ENCODE measurements around the gene ZNF469. TPM values are rescaled to one million over a fixed set of nuclear protein-coding genes. Genes with fewer than 3 reads are reported as not detected.

The ZNF469 gene, protein sequence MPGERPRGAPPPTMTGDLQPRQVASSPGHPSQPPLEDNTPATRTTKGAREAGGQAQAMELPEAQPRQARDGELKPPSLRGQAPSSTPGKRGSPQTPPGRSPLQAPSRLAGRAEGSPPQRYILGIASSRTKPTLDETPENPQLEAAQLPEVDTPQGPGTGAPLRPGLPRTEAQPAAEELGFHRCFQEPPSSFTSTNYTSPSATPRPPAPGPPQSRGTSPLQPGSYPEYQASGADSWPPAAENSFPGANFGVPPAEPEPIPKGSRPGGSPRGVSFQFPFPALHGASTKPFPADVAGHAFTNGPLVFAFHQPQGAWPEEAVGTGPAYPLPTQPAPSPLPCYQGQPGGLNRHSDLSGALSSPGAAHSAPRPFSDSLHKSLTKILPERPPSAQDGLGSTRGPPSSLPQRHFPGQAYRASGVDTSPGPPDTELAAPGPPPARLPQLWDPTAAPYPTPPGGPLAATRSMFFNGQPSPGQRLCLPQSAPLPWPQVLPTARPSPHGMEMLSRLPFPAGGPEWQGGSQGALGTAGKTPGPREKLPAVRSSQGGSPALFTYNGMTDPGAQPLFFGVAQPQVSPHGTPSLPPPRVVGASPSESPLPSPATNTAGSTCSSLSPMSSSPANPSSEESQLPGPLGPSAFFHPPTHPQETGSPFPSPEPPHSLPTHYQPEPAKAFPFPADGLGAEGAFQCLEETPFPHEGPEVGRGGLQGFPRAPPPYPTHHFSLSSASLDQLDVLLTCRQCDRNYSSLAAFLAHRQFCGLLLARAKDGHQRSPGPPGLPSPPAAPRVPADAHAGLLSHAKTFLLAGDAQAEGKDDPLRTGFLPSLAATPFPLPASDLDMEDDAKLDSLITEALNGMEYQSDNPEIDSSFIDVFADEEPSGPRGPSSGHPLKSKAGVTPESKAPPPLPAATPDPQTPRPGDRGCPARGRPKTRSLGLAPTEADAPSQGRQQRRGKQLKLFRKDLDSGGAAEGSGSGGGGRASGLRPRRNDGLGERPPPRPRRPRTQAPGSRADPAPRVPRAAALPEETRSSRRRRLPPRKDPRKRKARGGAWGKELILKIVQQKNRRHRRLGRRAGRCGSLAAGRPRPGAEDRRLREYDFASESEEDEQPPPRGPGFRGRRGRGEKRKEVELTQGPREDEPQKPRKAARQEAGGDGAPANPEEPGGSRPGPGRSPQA (N-terminal part only)
- total RNA-seq (2016; rRNA removed; fragmentation: Illumina TruSeq; extraction: Trizol) (not detected in 2 replicates), polyA plus RNA-seq (2011; rRNA removed) (not detected in 2 replicates), polyA minus RNA-seq (2011; rRNA and poly(A)+ RNA removed; ENCODE audit: low replicate concordance) (not detected in 2 replicates), Bru-seq, nascent RNA (percentile 7 among the genes with signal in this experiment), BruChase-seq, experiment 1, labeled RNA remaining after a 6-hour chase (not detected), BruChase-seq, experiment 2, labeled RNA remaining after a 2-hour chase (percentile 7 among the genes with signal in this experiment)
- total RNA-seq (2016; cell fraction: cytosol; rRNA removed; fragmentation: Illumina TruSeq; extraction: Trizol; ENCODE audit: low read depth) = not detected in 2 replicates
- total RNA-seq (2016; cell fraction: insoluble cytoplasmic fraction; rRNA removed; fragmentation: Illumina TruSeq; extraction: Trizol) = not detected in 2 replicates
- total RNA-seq (2016; cell fraction: membrane; rRNA removed; fragmentation: Illumina TruSeq; extraction: Trizol) = not detected in 2 replicates
- total RNA-seq (2016; cell fraction: nucleus; rRNA removed; fragmentation: Illumina TruSeq; extraction: Trizol) = not detected in 2 replicates
- not detected in 2 replicates for polyA plus RNA-seq (2011; cell fraction: cytosol; rRNA removed)
- polyA plus RNA-seq (2011; cell fraction: nucleus; rRNA removed) = 0.02 TPM in 1 of 2 replicates, not detected in the other
- polyA plus RNA-seq (2012) = not detected in 2 replicates
- not detected in 2 replicates for polyA plus RNA-seq (2016; cell fraction: cytosol; fragmentation: Illumina TruSeq; extraction: Trizol; ENCODE audit: low read depth)
- not detected in 2 replicates for polyA plus RNA-seq (2016; cell fraction: insoluble cytoplasmic fraction; fragmentation: Illumina TruSeq; extraction: Trizol; ENCODE audit: low read depth)
- polyA plus RNA-seq (2016; cell fraction: membrane; fragmentation: Illumina TruSeq; extraction: Trizol; ENCODE audit: low read depth) = not detected in 2 replicates
- polyA plus RNA-seq (2016; cell fraction: nucleus; fragmentation: Illumina TruSeq; extraction: Trizol; ENCODE audit: insufficient read depth, low read depth) = not detected in 2 replicates
- polyA minus RNA-seq (2011; cell fraction: cytosol; rRNA and poly(A)+ RNA removed) = not detected in 2 replicates
- polyA minus RNA-seq (2011; cell fraction: nucleus; rRNA and poly(A)+ RNA removed) = not detected in 2 replicates
- long read RNA-seq, experiment 1 = 0 reads
- long read RNA-seq, experiment 2 = 0 reads

DNA sequence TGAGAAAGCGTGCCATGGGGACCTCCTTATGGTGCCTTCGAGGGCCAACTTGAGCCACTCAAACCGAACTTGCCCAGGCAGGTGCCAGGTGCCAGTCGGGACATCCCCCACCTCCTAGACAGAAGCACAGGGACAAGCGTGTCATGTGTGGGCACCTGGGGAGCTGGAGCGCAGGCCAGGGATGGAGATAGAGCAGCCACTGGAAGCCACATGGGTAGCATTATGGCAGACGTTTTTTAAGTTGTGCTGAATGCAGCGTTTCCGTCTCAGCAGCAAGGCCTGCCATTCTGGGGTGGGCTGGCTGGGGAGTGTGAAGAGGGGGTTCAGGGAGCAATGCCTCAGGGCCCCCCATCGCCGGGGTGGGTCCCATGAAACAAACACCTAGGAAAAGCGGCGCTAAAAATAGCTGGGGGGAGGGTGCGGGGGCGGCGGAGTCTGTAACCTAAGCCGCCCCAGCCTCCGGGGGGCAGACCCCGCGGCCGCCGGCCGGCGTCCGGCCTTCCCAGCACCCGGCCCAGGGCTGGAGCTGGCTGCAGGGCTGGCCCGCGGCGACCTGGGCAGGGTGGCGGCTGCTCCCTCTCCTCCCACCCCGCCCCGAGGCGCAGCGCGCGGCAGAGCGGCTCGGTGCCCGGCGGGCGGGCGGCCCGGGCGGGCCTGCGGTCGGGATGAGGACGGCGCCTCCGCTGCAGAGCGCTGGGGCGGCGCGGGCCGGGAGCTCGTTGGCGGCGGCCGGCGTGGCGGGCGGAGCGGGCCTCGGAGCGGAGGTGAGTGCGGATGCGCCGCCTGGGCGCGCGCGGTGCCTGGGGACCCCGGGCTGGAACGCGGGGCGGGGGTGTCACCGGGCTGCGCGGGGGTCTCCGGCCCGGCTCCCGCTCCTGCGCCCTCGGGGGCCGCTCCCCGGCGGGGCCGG is at the start of gene ZNF469:
ZNF469 (plus strand) TSS at position 469 of the 910 bp plus-strand sequence. CDS start 44,512 bp downstream, outside the sequence.
- POLR2A ChIA-PET = no interaction called here
- peaks cover 47 to 86% of the 10 kb centered on the region in 2 experiments for H3K27me3 ChIP-seq (ENCODE audit: control insufficient read depth in 1 of 2, insufficient read depth in 2 of 2, low read length in 2 of 2)
- TF ChIP-seq PAX8 (CRISPR knock-in tag; IDR thresholded peaks at IDR 0.05; ENCODE audit: borderline replicate concordance) (no peak), SMC3 (IDR thresholded peaks at IDR 0.05; ENCODE audit: low read length) (no peak), CREM (IDR thresholded peaks at IDR 0.05) (no peak), CREM (CRISPR knock-in tag; IDR thresholded peaks at IDR 0.05) (no peak), GABPA (IDR thresholded peaks at IDR 0.05; ENCODE audit: low read depth, low read length) (no peak), GABPA (CRISPR knock-in tag; IDR thresholded peaks at IDR 0.05; ENCODE audit: low read depth) (no peak), MEF2D (CRISPR knock-in tag; IDR thresholded peaks at IDR 0.05) (no peak), ZNF232 (CRISPR knock-in tag; IDR thresholded peaks at IDR 0.05; ENCODE audit: borderline replicate concordance) (no peak), CBX5 (CRISPR knock-in tag; IDR thresholded peaks at IDR 0.05; ENCODE audit: borderline replicate concordance) (no peak), ZNF543 (CRISPR knock-in tag; IDR thresholded peaks at IDR 0.05) (no peak)
- TF ChIP-seq, protein P1, sequence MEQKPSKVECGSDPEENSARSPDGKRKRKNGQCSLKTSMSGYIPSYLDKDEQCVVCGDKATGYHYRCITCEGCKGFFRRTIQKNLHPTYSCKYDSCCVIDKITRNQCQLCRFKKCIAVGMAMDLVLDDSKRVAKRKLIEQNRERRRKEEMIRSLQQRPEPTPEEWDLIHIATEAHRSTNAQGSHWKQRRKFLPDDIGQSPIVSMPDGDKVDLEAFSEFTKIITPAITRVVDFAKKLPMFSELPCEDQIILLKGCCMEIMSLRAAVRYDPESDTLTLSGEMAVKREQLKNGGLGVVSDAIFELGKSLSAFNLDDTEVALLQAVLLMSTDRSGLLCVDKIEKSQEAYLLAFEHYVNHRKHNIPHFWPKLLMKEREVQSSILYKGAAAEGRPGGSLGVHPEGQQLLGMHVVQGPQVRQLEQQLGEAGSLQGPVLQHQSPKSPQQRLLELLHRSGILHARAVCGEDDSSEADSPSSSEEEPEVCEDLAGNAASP (CRISPR knock-in tag; IDR thresholded peaks at IDR 0.05; ENCODE audit: borderline replicate concordance) = no peak
- TF ChIP-seq, protein P2, sequence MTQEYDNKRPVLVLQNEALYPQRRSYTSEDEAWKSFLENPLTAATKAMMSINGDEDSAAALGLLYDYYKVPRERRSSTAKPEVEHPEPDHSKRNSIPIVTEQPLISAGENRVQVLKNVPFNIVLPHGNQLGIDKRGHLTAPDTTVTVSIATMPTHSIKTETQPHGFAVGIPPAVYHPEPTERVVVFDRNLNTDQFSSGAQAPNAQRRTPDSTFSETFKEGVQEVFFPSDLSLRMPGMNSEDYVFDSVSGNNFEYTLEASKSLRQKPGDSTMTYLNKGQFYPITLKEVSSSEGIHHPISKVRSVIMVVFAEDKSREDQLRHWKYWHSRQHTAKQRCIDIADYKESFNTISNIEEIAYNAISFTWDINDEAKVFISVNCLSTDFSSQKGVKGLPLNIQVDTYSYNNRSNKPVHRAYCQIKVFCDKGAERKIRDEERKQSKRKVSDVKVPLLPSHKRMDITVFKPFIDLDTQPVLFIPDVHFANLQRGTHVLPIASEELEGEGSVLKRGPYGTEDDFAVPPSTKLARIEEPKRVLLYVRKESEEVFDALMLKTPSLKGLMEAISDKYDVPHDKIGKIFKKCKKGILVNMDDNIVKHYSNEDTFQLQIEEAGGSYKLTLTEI (CRISPR knock-in tag; conservative IDR thresholded peaks at IDR 0.05) = no peak

More for the DNA sequence above, at the start of gene ZNF469:
- DNase-seq (ENCODE audit: low spot score) (no peak), ATAC-seq (no peak; the same call in 2 of the 3 replicates), FAIRE-seq (no peak)
- Histone ChIP-seq H3K36me3 (replicated peaks in 1 of 2; ENCODE audit: control insufficient read depth in 1 of 2, insufficient read depth in 2 of 2, low read length in 2 of 2) (no peaks in the 10 kb centered on the region), H3K9me3 (ENCODE audit: low read length) (no peaks in the 10 kb centered on the region), H3K9ac (ENCODE audit: insufficient read depth, low read depth, low read length) (no peak within 1 kb of the TSS), H3K27ac (ENCODE audit: extremely low read length, insufficient read depth, low read length) (no peak within 1 kb of the TSS), H4K20me1 (ENCODE audit: insufficient read depth, low read length) (no peaks in the 10 kb centered on the region), H3K4me3 (replicated peaks in 1 of 3; ENCODE audit: insufficient read depth in 1 of 3, low read depth in 2 of 3, low read length in 3 of 3) (no peak within 1 kb of the TSS), H3K4me1 (ENCODE audit: insufficient read depth, low read length) (peaks cover under 1% of the 10 kb centered on the region; the same call in 1 of the 2 replicates), H3K4me2 (ENCODE audit: low read depth, low read length) (no peak within 1 kb of the TSS), H3K79me2 (ENCODE audit: insufficient read depth, low read length) (no peaks in the 10 kb centered on the region), H2AFZ (ENCODE audit: low read length) (no peak within 1 kb of the TSS)
- no TSS peak for BruUV-seq (replicated peaks)
- CTCF ChIA-PET (ENCODE audit: low intra/inter-chr PET ratio, low total read pairs) = no interaction called here
- intact Hi-C loops (cut with micrococcal nuclease; ENCODE audit: unreplicated experiment) (no loop called here), in situ Hi-C loops (cut with HindIII; ENCODE audit: extremely low pct_ligation_motif_present, low pct_unique_long_range_greater_than_20kb) (no loop called here)
- 47% methylated on average over 30 of the region's 87 CpGs for WGBS (ENCODE audit: low lambda C conversion rate)
